Measurements from ENCODE around the gene PRR19.

DNA sequence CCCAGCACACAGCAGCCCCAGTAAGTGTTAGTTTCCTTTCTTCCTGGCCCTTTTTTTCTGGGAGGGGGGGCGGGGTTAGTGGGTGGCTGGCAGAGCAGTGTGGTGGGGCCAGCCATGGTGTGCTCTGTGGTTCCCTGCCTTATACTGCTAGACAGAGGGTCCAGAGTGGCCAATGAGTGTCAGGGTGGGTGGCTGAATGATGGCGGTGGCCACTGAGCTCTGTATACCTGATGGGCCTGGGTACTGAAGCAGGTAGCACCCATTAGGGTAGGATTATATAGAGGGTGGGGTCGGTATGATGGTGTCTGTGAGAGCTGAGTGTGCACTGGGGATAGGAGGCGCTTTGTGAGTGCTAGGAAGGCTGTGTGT, 19.1 kb upstream of the PRR19 start:
- TF ChIP-seq, protein P1, sequence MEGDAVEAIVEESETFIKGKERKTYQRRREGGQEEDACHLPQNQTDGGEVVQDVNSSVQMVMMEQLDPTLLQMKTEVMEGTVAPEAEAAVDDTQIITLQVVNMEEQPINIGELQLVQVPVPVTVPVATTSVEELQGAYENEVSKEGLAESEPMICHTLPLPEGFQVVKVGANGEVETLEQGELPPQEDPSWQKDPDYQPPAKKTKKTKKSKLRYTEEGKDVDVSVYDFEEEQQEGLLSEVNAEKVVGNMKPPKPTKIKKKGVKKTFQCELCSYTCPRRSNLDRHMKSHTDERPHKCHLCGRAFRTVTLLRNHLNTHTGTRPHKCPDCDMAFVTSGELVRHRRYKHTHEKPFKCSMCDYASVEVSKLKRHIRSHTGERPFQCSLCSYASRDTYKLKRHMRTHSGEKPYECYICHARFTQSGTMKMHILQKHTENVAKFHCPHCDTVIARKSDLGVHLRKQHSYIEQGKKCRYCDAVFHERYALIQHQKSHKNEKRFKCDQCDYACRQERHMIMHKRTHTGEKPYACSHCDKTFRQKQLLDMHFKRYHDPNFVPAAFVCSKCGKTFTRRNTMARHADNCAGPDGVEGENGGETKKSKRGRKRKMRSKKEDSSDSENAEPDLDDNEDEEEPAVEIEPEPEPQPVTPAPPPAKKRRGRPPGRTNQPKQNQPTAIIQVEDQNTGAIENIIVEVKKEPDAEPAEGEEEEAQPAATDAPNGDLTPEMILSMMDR (IDR thresholded peaks at IDR 0.05; ENCODE audit: low read depth, low read length, missing input control) = no peak
- TF ChIP-seq, protein P2, sequence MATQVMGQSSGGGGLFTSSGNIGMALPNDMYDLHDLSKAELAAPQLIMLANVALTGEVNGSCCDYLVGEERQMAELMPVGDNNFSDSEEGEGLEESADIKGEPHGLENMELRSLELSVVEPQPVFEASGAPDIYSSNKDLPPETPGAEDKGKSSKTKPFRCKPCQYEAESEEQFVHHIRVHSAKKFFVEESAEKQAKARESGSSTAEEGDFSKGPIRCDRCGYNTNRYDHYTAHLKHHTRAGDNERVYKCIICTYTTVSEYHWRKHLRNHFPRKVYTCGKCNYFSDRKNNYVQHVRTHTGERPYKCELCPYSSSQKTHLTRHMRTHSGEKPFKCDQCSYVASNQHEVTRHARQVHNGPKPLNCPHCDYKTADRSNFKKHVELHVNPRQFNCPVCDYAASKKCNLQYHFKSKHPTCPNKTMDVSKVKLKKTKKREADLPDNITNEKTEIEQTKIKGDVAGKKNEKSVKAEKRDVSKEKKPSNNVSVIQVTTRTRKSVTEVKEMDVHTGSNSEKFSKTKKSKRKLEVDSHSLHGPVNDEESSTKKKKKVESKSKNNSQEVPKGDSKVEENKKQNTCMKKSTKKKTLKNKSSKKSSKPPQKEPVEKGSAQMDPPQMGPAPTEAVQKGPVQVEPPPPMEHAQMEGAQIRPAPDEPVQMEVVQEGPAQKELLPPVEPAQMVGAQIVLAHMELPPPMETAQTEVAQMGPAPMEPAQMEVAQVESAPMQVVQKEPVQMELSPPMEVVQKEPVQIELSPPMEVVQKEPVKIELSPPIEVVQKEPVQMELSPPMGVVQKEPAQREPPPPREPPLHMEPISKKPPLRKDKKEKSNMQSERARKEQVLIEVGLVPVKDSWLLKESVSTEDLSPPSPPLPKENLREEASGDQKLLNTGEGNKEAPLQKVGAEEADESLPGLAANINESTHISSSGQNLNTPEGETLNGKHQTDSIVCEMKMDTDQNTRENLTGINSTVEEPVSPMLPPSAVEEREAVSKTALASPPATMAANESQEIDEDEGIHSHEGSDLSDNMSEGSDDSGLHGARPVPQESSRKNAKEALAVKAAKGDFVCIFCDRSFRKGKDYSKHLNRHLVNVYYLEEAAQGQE (IDR thresholded peaks at IDR 0.05) = no peak
- TF ChIP-seq YY1 (IDR thresholded peaks at IDR 0.05) (no peak), TAF1 (conservative IDR thresholded peaks at IDR 0.05) (no peak), FOXA2 (IDR thresholded peaks at IDR 0.05) (no peak), FOXA1 (IDR thresholded peaks at IDR 0.05) (no peak), EGR1 (IDR thresholded peaks at IDR 0.05; ENCODE audit: low read depth in 2 of 2) (no peak), RAD21 (IDR thresholded peaks at IDR 0.05) (no peak)
- TF ChIP-seq, protein P3, sequence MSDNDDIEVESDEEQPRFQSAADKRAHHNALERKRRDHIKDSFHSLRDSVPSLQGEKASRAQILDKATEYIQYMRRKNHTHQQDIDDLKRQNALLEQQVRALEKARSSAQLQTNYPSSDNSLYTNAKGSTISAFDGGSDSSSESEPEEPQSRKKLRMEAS (IDR thresholded peaks at IDR 0.05) = no peak
